SK-N-SH treated with all-trans-retinoic acid at 6 μM for 48 hours (cell line): ENCODE measurements around the gene SIDT1.

ENCODE experiments used
- ATAC-seq: fragments of 200-7000 bp; cut with Tn5 transposase; 3 replicates; pipeline ENCODE4 v1.9.1; 2020; ENCODE audit warnings: mild to moderate bottlenecking, moderate library complexity
- ARNTL ChIP-seq: fragments of 450-650 bp; formaldehyde crosslinking; IDR thresholded peaks from 2 replicates; pipeline ENCODE4 v1.5.0; 2020; ENCODE audit warnings: low read depth, mild to moderate bottlenecking, moderate library complexity, borderline replicate concordance
- BACH2 ChIP-seq: fragments of 250-450 bp; sonication (Bioruptor Pico); IDR thresholded peaks from 2 replicates; pipeline ENCODE4 v1.9.0; 2021; ENCODE audit warnings: mild to moderate bottlenecking, borderline replicate concordance
- CSDC2 ChIP-seq: fragments of 250-450 bp; sonication (Bioruptor Pico); IDR thresholded peaks from 2 replicates; pipeline ENCODE4 v1.5.0; 2020; ENCODE audit warnings: mild to moderate bottlenecking, moderate library complexity
- ESRRG ChIP-seq: fragments of 250-450 bp; sonication (Bioruptor Pico); IDR thresholded peaks from 2 replicates; pipeline ENCODE4 v1.6.1; 2021; ENCODE audit warnings: mild to moderate bottlenecking
- GLIS3 ChIP-seq: fragments of 250-450 bp; sonication (Bioruptor Pico); IDR thresholded peaks from 2 replicates; pipeline ENCODE4 v1.5.0; 2020; ENCODE audit warnings: mild to moderate bottlenecking, moderate library complexity
- ISL1 ChIP-seq: fragments of 250-450 bp; sonication (Bioruptor Pico); IDR thresholded peaks from 2 replicates; pipeline ENCODE4 v2.1.2; 2022; ENCODE audit warnings: mild to moderate bottlenecking, moderate library complexity
- OSR1 ChIP-seq: fragments of 250-450 bp; sonication (Bioruptor Pico); IDR thresholded peaks from 2 replicates; pipeline ENCODE4 v1.8.0; 2022; ENCODE audit warnings: moderate library complexity, mild to moderate bottlenecking, inconsistent platforms
- PPARA ChIP-seq: fragments of 250-450 bp; sonication (Bioruptor Pico); IDR thresholded peaks from 2 replicates; pipeline ENCODE4 v1.5.0; 2020; ENCODE audit warnings: mild to moderate bottlenecking, borderline replicate concordance
- RARB ChIP-seq: fragments of 250-450 bp; sonication (Bioruptor Pico); IDR thresholded peaks from 2 replicates; pipeline ENCODE4 v1.8.0; 2021; ENCODE audit warnings: mild to moderate bottlenecking, moderate library complexity
- SNAI2 ChIP-seq: fragments of 250-450 bp; sonication (Bioruptor Pico); IDR thresholded peaks from 2 replicates; pipeline ENCODE4 v1.5.0; 2020; ENCODE audit warnings: mild to moderate bottlenecking, moderate library complexity
- TCF4 ChIP-seq: fragments of 250-450 bp; sonication (Bioruptor Pico); IDR thresholded peaks from 2 replicates; pipeline ENCODE4 v1.8.0; 2021; ENCODE audit warnings: mild to moderate bottlenecking, moderate library complexity, borderline replicate concordance
- ZC3H10 ChIP-seq: fragments of 250-450 bp; sonication (Bioruptor Pico); IDR thresholded peaks from 2 replicates; pipeline ENCODE4 v1.5.1; 2021; ENCODE audit warnings: mild to moderate bottlenecking, moderate library complexity
- ZFP3 ChIP-seq: fragments of 250-450 bp; sonication (Bioruptor Pico); IDR thresholded peaks from 2 replicates; pipeline ENCODE4 v1.5.0; 2020; ENCODE audit warnings: mild to moderate bottlenecking, moderate library complexity
- ZFP30 ChIP-seq: fragments of 450-650 bp; formaldehyde crosslinking; IDR thresholded peaks from 2 replicates; pipeline ENCODE4 v1.5.0; 2022; ENCODE audit warnings: mild to moderate bottlenecking, moderate library complexity
- ZNF565 ChIP-seq: fragments of 450-650 bp; formaldehyde crosslinking; conservative IDR thresholded peaks from 2 replicates; pipeline ENCODE4 v1.5.0; 2020; ENCODE audit warnings: low read depth, mild to moderate bottlenecking, moderate library complexity
- ZNF8 ChIP-seq: fragments of 450-650 bp; formaldehyde crosslinking; IDR thresholded peaks from 2 replicates; pipeline ENCODE4 v1.5.0; 2020; ENCODE audit warnings: mild to moderate bottlenecking, moderate library complexity
- TF ChIP-seq, protein P1 (sequence below): fragments of 250-450 bp; sonication (Bioruptor Pico); IDR thresholded peaks from 2 replicates; pipeline ENCODE4 v1.8.0; 2020; ENCODE audit warnings: mild to moderate bottlenecking, moderate library complexity, borderline replicate concordance
- TF ChIP-seq, protein P2 (sequence below): fragments of 250-450 bp; sonication (Bioruptor Pico); IDR thresholded peaks from 2 replicates; pipeline ENCODE4 v1.5.1; 2020; ENCODE audit warnings: low read depth, mild to moderate bottlenecking, moderate library complexity
- TF ChIP-seq, protein P3 (sequence below): fragments of 250-450 bp; sonication (Bioruptor Pico); IDR thresholded peaks from 2 replicates; pipeline ENCODE4 v1.5.1; 2021; ENCODE audit warnings: mild to moderate bottlenecking, moderate library complexity
- TF ChIP-seq, protein P4 (sequence below): fragments of 250-450 bp; sonication (Bioruptor Pico); IDR thresholded peaks from 2 replicates; pipeline ENCODE4 v1.8.0; 2021; ENCODE audit warnings: low read depth, mild to moderate bottlenecking, moderate library complexity, borderline replicate concordance

Gene SIDT1

DNA sequence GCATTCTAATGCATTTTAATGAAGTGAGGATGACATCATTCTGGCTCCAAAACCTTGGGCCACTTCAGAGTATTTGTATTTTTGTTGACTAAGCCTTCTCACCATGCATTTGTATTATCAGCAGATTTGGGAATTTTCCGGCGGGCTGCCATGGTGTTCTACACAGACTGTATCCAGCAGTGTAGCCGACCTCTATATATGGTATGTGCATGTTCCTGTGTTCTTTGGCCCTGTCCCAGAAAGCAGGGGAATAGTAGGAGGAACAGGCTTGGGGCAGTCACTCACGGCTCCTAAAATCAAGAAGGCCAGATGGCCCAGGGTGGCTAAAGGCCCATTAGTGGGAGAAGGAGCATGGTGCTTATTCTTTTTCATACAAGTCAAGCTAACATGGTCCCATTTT is 83.6 kb downstream of the SIDT1 start:
- no peak for ATAC-seq
- TF ChIP-seq ISL1 (CRISPR knock-in tag) = no peak
- no peak for TF ChIP-seq RARB (CRISPR knock-in tag)
- no peak for TF ChIP-seq ESRRG (CRISPR knock-in tag)
- TF ChIP-seq, protein P1, sequence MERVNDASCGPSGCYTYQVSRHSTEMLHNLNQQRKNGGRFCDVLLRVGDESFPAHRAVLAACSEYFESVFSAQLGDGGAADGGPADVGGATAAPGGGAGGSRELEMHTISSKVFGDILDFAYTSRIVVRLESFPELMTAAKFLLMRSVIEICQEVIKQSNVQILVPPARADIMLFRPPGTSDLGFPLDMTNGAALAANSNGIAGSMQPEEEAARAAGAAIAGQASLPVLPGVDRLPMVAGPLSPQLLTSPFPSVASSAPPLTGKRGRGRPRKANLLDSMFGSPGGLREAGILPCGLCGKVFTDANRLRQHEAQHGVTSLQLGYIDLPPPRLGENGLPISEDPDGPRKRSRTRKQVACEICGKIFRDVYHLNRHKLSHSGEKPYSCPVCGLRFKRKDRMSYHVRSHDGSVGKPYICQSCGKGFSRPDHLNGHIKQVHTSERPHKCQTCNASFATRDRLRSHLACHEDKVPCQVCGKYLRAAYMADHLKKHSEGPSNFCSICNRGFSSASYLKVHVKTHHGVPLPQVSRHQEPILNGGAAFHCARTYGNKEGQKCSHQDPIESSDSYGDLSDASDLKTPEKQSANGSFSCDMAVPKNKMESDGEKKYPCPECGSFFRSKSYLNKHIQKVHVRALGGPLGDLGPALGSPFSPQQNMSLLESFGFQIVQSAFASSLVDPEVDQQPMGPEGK (CRISPR knock-in tag) = no peak
- no peak for TF ChIP-seq TCF4
- TF ChIP-seq OSR1 = no peak
- no peak for TF ChIP-seq ARNTL (CRISPR knock-in tag)

DNA sequence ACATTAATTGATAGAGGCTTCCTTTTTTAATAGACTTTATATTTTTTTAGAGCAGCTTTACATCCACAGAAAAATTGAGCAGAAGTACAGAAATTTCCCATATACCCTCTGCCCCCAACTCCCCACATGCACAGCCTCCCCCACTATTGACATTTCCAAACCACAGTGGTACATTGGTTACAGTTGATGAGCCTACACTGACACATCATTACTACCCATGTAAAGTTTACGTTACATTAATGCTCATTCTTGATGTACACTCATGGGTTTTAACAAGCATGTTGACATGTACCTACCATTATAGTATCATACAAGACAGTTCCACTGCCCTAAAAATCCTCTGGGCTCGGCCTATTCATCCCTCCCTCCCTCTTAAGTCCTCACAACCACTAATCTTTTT is 85.4 kb downstream of the SIDT1 start:
- no peak for TF ChIP-seq CSDC2 (CRISPR knock-in tag)
- no peak for TF ChIP-seq ZNF565 (CRISPR knock-in tag)
- no peak for TF ChIP-seq BACH2
- TF ChIP-seq, protein P2, sequence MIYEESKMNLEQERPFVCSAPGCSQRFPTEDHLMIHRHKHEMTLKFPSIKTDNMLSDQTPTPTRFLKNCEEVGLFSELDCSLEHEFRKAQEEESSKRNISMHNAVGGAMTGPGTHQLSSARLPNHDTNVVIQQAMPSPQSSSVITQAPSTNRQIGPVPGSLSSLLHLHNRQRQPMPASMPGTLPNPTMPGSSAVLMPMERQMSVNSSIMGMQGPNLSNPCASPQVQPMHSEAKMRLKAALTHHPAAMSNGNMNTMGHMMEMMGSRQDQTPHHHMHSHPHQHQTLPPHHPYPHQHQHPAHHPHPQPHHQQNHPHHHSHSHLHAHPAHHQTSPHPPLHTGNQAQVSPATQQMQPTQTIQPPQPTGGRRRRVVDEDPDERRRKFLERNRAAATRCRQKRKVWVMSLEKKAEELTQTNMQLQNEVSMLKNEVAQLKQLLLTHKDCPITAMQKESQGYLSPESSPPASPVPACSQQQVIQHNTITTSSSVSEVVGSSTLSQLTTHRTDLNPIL (CRISPR knock-in tag) = no peak
- TF ChIP-seq ZFP30 = no peak
- no peak for TF ChIP-seq TCF4
- TF ChIP-seq, protein P1 (CRISPR knock-in tag) = no peak
- TF ChIP-seq GLIS3 (CRISPR knock-in tag) = no peak
- no peak for TF ChIP-seq ISL1 (CRISPR knock-in tag)
- no peak for TF ChIP-seq PPARA (CRISPR knock-in tag)
- no peak for TF ChIP-seq ZC3H10 (CRISPR knock-in tag)
- TF ChIP-seq ZFP3 (CRISPR knock-in tag) = no peak
- TF ChIP-seq, protein P3, sequence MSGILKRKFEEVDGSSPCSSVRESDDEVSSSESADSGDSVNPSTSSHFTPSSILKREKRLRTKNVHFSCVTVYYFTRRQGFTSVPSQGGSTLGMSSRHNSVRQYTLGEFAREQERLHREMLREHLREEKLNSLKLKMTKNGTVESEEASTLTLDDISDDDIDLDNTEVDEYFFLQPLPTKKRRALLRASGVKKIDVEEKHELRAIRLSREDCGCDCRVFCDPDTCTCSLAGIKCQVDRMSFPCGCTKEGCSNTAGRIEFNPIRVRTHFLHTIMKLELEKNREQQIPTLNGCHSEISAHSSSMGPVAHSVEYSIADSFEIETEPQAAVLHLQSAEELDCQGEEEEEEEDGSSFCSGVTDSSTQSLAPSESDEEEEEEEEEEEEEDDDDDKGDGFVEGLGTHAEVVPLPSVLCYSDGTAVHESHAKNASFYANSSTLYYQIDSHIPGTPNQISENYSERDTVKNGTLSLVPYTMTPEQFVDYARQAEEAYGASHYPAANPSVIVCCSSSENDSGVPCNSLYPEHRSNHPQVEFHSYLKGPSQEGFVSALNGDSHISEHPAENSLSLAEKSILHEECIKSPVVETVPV (CRISPR knock-in tag) = no peak
- TF ChIP-seq, protein P4, sequence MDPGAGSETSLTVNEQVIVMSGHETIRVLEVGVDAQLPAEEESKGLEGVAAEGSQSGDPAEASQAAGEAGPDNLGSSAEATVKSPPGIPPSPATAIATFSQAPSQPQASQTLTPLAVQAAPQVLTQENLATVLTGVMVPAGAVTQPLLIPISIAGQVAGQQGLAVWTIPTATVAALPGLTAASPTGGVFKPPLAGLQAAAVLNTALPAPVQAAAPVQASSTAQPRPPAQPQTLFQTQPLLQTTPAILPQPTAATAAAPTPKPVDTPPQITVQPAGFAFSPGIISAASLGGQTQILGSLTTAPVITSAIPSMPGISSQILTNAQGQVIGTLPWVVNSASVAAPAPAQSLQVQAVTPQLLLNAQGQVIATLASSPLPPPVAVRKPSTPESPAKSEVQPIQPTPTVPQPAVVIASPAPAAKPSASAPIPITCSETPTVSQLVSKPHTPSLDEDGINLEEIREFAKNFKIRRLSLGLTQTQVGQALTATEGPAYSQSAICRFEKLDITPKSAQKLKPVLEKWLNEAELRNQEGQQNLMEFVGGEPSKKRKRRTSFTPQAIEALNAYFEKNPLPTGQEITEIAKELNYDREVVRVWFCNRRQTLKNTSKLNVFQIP = no peak
- TF ChIP-seq OSR1 = no peak

DNA sequence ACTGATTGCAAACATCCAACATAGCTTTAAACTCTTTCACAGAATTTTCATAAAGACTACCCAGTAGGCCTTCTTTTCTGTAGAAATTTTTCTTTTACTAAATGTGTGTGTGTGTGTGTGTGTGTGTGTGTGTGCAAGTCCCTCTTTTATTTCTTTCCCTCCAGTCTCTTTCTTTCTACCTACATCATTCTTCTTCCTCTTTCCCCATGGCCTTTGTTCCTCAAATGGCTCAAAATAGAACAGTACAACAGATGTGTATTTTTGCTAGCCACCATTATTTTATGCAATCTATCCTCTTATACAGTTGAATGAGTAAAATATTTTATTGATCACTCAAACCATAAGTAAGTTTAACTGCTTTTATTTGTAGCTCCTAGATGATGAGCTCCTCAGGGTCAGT is 87.7 kb downstream of the SIDT1 start:
- TF ChIP-seq TCF4 = no peak
- no peak for TF ChIP-seq ZNF8 (CRISPR knock-in tag)
- TF ChIP-seq GLIS3 (CRISPR knock-in tag) = no peak
- no peak for TF ChIP-seq ZC3H10 (CRISPR knock-in tag)
- no peak for TF ChIP-seq ESRRG (CRISPR knock-in tag)
- TF ChIP-seq, protein P4 = no peak
- no peak for TF ChIP-seq OSR1
- no peak for ATAC-seq

More for the DNA sequence above, 85.4 kb downstream of the SIDT1 start:
- no peak for ATAC-seq

DNA sequence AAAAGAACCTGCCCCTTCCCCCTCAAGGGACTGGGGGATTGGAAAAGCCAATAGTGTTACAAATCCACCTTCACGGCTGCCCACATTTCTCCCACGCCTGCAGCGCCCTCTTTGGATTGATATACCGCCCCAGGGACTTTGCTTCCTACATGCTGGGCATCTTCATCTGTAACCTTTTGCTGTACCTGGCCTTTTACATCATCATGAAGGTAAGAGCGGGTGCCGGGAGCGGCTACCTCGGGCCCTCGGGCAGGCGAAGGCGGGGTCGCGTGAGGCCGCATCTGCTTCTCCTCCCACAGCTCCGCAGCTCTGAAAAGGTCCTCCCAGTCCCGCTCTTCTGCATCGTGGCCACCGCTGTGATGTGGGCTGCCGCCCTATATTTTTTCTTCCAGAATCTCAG is 91.0 kb downstream of the SIDT1 start:
- no peak for TF ChIP-seq ARNTL (CRISPR knock-in tag)
- TF ChIP-seq ISL1 (CRISPR knock-in tag) = no peak
- TF ChIP-seq SNAI2 (CRISPR knock-in tag) = no peak
- TF ChIP-seq CSDC2 (CRISPR knock-in tag) = no peak
- TF ChIP-seq TCF4 = no peak
- TF ChIP-seq, all 23 proteins: peak for 0
- no peak for ATAC-seq
